A673 (cell line): ENCODE measurements around the gene TOM1L2. TPM values are rescaled to one million over a fixed set of nuclear protein-coding genes. Genes with fewer than 3 reads are reported as not detected.

Experiments used
- BruUV-seq: library from RNA; stranded (reverse); fragments of 400-500 nt; replicated peaks from 2 replicates; lab custom pipeline; 2021; lab: Mats Ljungman, UMichigan
- CTCF ChIA-PET: fragments of 300-600 bp; sonication (Branson Sonifier 250); formaldehyde crosslinking; loops from one replicate; lab custom pipeline; 2022; ENCODE audit warnings: antibody characterized with exemption; lab: Charles Lee
- POLR2A ChIA-PET: fragments of 300-600 bp; sonication (Branson Sonifier 250); formaldehyde crosslinking; loops from one replicate; lab custom pipeline; 2022; ENCODE audit warnings: antibody characterized with exemption; ENCODE audit not compliant: low non-redundant PET; lab: Charles Lee
- DNase-seq: peaks from one replicate; pipeline ENCODE4 v3.0.0-alpha.2; 2015; ENCODE audit warnings: low spot score
- H3K27ac ChIP-seq: fragments of 200-600 bp; sonication (generic); 2 replicates; pipeline ENCODE4 v1.5.1; 2016; ENCODE audit warnings: mixed run types, low read depth, mild to moderate bottlenecking, mixed read lengths, antibody characterized with exemption, low read length; ENCODE audit not compliant: poor library complexity, severe bottlenecking
- H3K27me3 ChIP-seq: fragments of 200-600 bp; sonication (generic); replicated peaks from 2 replicates; pipeline ENCODE4 v1.6.1; 2017; ENCODE audit warnings: mixed run types, low read depth, mild to moderate bottlenecking, mixed read lengths, antibody characterized with exemption, low read length; ENCODE audit not compliant: insufficient read depth, poor library complexity
- H3K36me3 ChIP-seq: fragments of 200-600 bp; sonication (generic); 2 replicates; pipeline ENCODE4 v1.6.1; 2016; ENCODE audit warnings: mixed run types, mild to moderate bottlenecking, mixed read lengths, antibody characterized with exemption, low read length; ENCODE audit not compliant: insufficient read depth, poor library complexity, severe bottlenecking
- H3K4me1 ChIP-seq: fragments of 200-600 bp; sonication (generic); 2 replicates; pipeline ENCODE4 v1.6.1; 2017; ENCODE audit warnings: mixed run types, mild to moderate bottlenecking, mixed read lengths, antibody characterized with exemption, low read length; ENCODE audit not compliant: insufficient read depth, poor library complexity, severe bottlenecking
- H3K4me3 ChIP-seq: fragments of 200-600 bp; sonication (generic); 2 replicates; pipeline ENCODE4 v1.5.1; 2016; ENCODE audit warnings: low read depth, mixed run types, mild to moderate bottlenecking, mixed read lengths, low read length; ENCODE audit not compliant: poor library complexity, severe bottlenecking
- H3K9me3 ChIP-seq: fragments of 200-600 bp; sonication (generic); 2 replicates; pipeline ENCODE4 v1.6.1; 2016; ENCODE audit warnings: mixed run types, low read depth, mild to moderate bottlenecking, mixed read lengths, antibody characterized with exemption, low read length; ENCODE audit not compliant: poor library complexity, severe bottlenecking
- CTCF ChIP-seq: fragments of 300-800, 200-600 bp; sonication (generic); conservative IDR thresholded peaks from 2 replicates; pipeline ENCODE4 v1.5.1; 2017; ENCODE audit warnings: low read depth, mild to moderate bottlenecking, antibody characterized with exemption, low read length, moderate library complexity, mixed read lengths
- EZH2 ChIP-seq: fragments of 200-600 bp; sonication (generic); IDR thresholded peaks from 2 replicates; pipeline ENCODE4 v1.6.1; 2017; ENCODE audit warnings: borderline replicate concordance, low read depth, mild to moderate bottlenecking, mixed read lengths, antibody characterized with exemption, low read length; ENCODE audit not compliant: poor library complexity, severe bottlenecking
- intact Hi-C: fragments of 100-400 bp; cut with micrococcal nuclease; formaldehyde crosslinking; loops from one replicate; pipeline ENCODE4 v1.10.0; 2022; ENCODE audit not compliant: unreplicated experiment
- total RNA-seq: library from RNA; stranded (reverse); gene quantifications from 2 replicates; pipeline ENCODE4 v1.2.3, GENCODE V29; 2021

Gene TOM1L2
- total RNA-seq, 1 experiment from 2014 or later = 10.0 TPM

DNA sequence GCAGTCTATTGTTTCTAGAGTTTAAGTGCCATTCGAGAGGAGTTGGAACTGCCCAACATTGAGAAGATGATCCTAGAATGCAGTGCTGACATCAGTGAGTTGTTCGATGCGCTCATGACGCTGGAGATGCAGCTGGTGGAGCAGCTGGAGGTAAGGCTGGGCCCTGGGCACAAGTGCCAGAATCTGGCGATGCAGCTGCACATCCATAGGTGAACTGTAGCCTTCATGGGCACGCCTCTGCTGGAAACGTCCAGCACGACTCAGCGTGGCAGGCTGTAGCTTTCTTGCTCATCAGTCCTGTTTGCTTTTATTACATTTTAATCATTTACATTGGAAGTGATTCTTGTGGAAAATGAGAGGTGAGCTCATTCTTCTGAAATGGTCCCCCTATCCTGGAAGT lies 32.1 kb upstream of the TOM1L2 start:
- intact Hi-C loops = no loop called here
- ChIA-PET POLR2A (no interaction called here), CTCF (no interaction called here)
- no TSS peak for BruUV-seq
- Histone ChIP-seq H3K9me3 (no peaks in the 10 kb centered on the region), H3K36me3 (no peaks in the 10 kb centered on the region), H3K27ac (no peak overlapping the region), H3K4me1 (no peaks in the 10 kb centered on the region), H3K4me3 (no peak overlapping the region), H3K27me3 (no peaks in the 10 kb centered on the region)
- no peak for DNase-seq
- no peak for TF ChIP-seq EZH2
- no peak for TF ChIP-seq CTCF

GRCh38 chr17:18002171-18002570 lies 30.0 kb upstream of the TOM1L2 start:
- Histone ChIP-seq H3K4me3 (no peak overlapping the region), H3K4me1 (no peaks in the 10 kb centered on the region), H3K9me3 (no peaks in the 10 kb centered on the region), H3K27me3 (no peaks in the 10 kb centered on the region), H3K36me3 (no peaks in the 10 kb centered on the region), H3K27ac (no peak overlapping the region)
- DNase-seq = no peak
- ChIA-PET POLR2A (no interaction called here), CTCF (interaction anchor here (0.6 kb wide), 1 partner anchor 114 kb away, joined by 3 read pairs; no protein-coding TSS in a partner anchor)
- no peak for TF ChIP-seq CTCF
- TF ChIP-seq EZH2 = no peak
- intact Hi-C loops = no loop called here
- no TSS peak for BruUV-seq

DNA sequence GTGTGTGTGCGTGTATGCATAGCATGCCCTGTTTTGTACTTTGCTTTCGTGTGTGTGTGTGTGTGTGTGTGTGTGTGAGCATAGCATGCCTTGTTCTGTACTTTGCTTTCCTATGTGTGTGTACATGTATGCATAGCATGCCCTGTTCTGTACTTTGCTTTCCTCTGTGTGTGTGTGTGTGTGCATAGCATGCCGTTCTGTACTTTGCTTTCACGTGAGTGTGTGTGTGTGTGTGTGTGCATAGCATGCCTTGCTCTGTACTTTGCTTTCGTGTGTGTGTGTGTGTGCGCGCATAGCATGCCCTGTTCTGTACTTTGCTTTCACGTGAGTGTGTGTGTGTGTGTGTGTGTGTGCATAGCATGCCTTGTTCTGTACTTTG lies 27.8 kb upstream of the TOM1L2 start:
- no peak for DNase-seq

More for the DNA sequence above, 27.8 kb upstream of the TOM1L2 start:
- intact Hi-C loops = no loop called here
- no peaks in the 10 kb centered on the region for H3K9me3 ChIP-seq
- H3K27me3 ChIP-seq = no peaks in the 10 kb centered on the region
- H3K36me3 ChIP-seq = no peaks in the 10 kb centered on the region
- no peak overlapping the region for H3K27ac ChIP-seq
- ChIA-PET POLR2A (no interaction called here), CTCF (no interaction called here)
- TF ChIP-seq CTCF = no peak
- no peak for TF ChIP-seq EZH2
- no peaks in the 10 kb centered on the region for H3K4me1 ChIP-seq
- H3K4me3 ChIP-seq = no peak overlapping the region
- BruUV-seq = no TSS peak
